PC-9 (cell line): ENCODE data around the gene SMAD1. TPM values are rescaled to one million over a fixed set of nuclear protein-coding genes. Genes with fewer than 3 reads are reported as not detected.

Experiments used
- BruUV-seq: library from RNA; stranded (reverse); fragments of 400-500 nt; replicated peaks from 2 replicates; lab custom pipeline; 2021; lab: Mats Ljungman, UMichigan
- CTCF ChIA-PET: fragments of 300-600 bp; sonication (Branson Sonifier 250); formaldehyde crosslinking; loops from one replicate; lab custom pipeline; 2022; ENCODE audit warnings: antibody characterized with exemption; lab: Charles Lee
- POLR2A ChIA-PET: fragments of 300-600 bp; sonication (Branson Sonifier 250); formaldehyde crosslinking; loops from one replicate; lab custom pipeline; 2022; ENCODE audit warnings: antibody characterized with exemption; ENCODE audit not compliant: unreplicated experiment; lab: Charles Lee
- DNase-seq, 2 experiments: peaks; one replicate each; pipeline versions ENCODE4 v3.0.0 to v3.0.0-alpha.2; 2015 to 2022; ENCODE audit warnings: mixed read lengths in 1 of 2
- H2AFZ ChIP-seq: fragments of 200-600 bp; sonication (generic); 2 replicates; pipeline ENCODE4 v1.8.1; 2017; ENCODE audit warnings: antibody characterized with exemption
- H3F3A ChIP-seq: fragments of 200-600 bp; sonication (generic); 2 replicates; pipeline ENCODE4 v1.8.1; 2017; ENCODE audit warnings: antibody characterized with exemption, mild to moderate bottlenecking, low read depth; ENCODE audit not compliant: insufficient read depth
- H3K27ac ChIP-seq: fragments of 200-600 bp; sonication (generic); 2 replicates; pipeline ENCODE4 v1.6.1; 2016; ENCODE audit warnings: mixed run types
- H3K27me3 ChIP-seq: fragments of 200-600 bp; sonication (generic); 2 replicates; pipeline ENCODE4 v1.6.1; 2016; ENCODE audit warnings: low read depth, mixed run types; ENCODE audit not compliant: insufficient read depth
- H3K36me3 ChIP-seq: fragments of 200-600 bp; sonication (generic); 2 replicates; pipeline ENCODE4 v1.6.1; 2016; ENCODE audit warnings: low read depth, mixed run types
- H3K4me1 ChIP-seq: fragments of 200-600 bp; sonication (generic); replicated peaks from 2 replicates; pipeline ENCODE4 v1.6.1; 2016; ENCODE audit warnings: mixed run types; ENCODE audit not compliant: insufficient read depth
- H3K4me2 ChIP-seq: fragments of 200-600 bp; sonication (generic); 2 replicates; pipeline ENCODE4 v1.6.1; 2017; ENCODE audit warnings: mixed run types
- H3K4me3 ChIP-seq: fragments of 200-600 bp; sonication (generic); 2 replicates; pipeline ENCODE4 v1.6.1; 2016; ENCODE audit warnings: mixed run types
- H3K79me2 ChIP-seq: fragments of 200-600 bp; sonication (generic); 2 replicates; pipeline ENCODE4 v1.6.1; 2017; ENCODE audit warnings: low read depth, mixed run types
- H3K9me2 ChIP-seq: fragments of 200-600 bp; sonication (generic); 2 replicates; pipeline ENCODE4 v1.8.1; 2017; ENCODE audit warnings: mild to moderate bottlenecking; ENCODE audit not compliant: insufficient read depth
- H3K9me3 ChIP-seq: fragments of 200-600 bp; sonication (generic); 2 replicates; pipeline ENCODE4 v1.8.1; 2016; ENCODE audit warnings: low read depth; ENCODE audit not compliant: insufficient read depth
- H4K20me1 ChIP-seq: fragments of 200-600 bp; sonication (generic); 2 replicates; pipeline ENCODE4 v1.8.1; 2017; ENCODE audit not compliant: insufficient read depth
- EZH2 ChIP-seq: fragments of 200-600 bp; sonication (generic); IDR thresholded peaks from 2 replicates; pipeline ENCODE4 v1.8.0; 2017; ENCODE audit warnings: antibody characterized with exemption, low read depth
- intact Hi-C: fragments of 100-400 bp; cut with micrococcal nuclease; formaldehyde crosslinking; loops from one replicate; pipeline ENCODE4 v1.10.0; 2022; ENCODE audit not compliant: unreplicated experiment
- total RNA-seq: library from RNA; stranded (reverse); gene quantifications from 2 replicates; pipeline ENCODE4 v1.2.3, GENCODE V29; 2021
- TF ChIP-seq, protein P1 (sequence below): fragments of 200-600 bp; sonication (generic); conservative IDR thresholded peaks from 2 replicates; pipeline ENCODE4 v1.6.1; 2017; ENCODE audit warnings: mixed run types, antibody characterized with exemption, mild to moderate bottlenecking, moderate library complexity

The SMAD1 gene
- total RNA-seq, 1 experiment from 2014 or later = 15.1 TPM

DNA sequence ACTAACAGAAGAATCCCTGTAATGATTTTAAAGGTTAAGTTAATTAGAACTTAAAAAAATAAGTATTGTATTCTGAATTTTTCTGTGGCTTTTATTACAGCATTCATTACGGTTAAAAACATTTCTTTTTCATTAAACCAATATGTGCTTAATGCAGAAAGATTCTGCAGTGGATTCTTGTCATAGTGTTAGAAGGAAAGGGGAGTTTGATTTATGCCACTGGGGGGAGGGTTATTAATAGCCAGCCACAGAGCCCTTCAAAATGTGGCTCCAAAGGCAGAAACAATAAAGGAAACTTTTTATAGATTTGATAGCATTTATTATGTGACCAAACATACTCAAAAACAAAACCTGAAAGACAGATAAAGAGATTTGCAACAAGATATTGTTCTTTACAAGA, 9.1 kb downstream of the SMAD1 start:
- Histone ChIP-seq H3K4me3 (no peak overlapping the region), H3F3A (no peaks in the 10 kb centered on the region), H3K27ac (no peak overlapping the region), H4K20me1 (no peaks in the 10 kb centered on the region), H3K79me2 (peaks cover 16% of the 10 kb centered on the region), H3K4me1 (no peaks in the 10 kb centered on the region), H3K27me3 (no peaks in the 10 kb centered on the region), H2AFZ (no peak overlapping the region), H3K9me2 (no peaks in the 10 kb centered on the region), H3K36me3 (no peaks in the 10 kb centered on the region), H3K4me2 (no peak overlapping the region), H3K9me3 (no peaks in the 10 kb centered on the region)
- TF ChIP-seq, protein P1, sequence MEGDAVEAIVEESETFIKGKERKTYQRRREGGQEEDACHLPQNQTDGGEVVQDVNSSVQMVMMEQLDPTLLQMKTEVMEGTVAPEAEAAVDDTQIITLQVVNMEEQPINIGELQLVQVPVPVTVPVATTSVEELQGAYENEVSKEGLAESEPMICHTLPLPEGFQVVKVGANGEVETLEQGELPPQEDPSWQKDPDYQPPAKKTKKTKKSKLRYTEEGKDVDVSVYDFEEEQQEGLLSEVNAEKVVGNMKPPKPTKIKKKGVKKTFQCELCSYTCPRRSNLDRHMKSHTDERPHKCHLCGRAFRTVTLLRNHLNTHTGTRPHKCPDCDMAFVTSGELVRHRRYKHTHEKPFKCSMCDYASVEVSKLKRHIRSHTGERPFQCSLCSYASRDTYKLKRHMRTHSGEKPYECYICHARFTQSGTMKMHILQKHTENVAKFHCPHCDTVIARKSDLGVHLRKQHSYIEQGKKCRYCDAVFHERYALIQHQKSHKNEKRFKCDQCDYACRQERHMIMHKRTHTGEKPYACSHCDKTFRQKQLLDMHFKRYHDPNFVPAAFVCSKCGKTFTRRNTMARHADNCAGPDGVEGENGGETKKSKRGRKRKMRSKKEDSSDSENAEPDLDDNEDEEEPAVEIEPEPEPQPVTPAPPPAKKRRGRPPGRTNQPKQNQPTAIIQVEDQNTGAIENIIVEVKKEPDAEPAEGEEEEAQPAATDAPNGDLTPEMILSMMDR = no peak
- no peak for TF ChIP-seq EZH2
- CTCF ChIA-PET = no interaction called here
- BruUV-seq = no TSS peak
- no peak for DNase-seq
- POLR2A ChIA-PET = no interaction called here
- intact Hi-C loops = no loop called here

- Histone ChIP-seq H4K20me1 (no peaks in the 10 kb centered on the region), H2AFZ (no peak overlapping the region), H3K4me2 (no peak overlapping the region), H3F3A (no peaks in the 10 kb centered on the region), H3K9me2 (no peaks in the 10 kb centered on the region), H3K9me3 (no peaks in the 10 kb centered on the region), H3K27me3 (no peaks in the 10 kb centered on the region), H3K4me1 (no peaks in the 10 kb centered on the region), H3K4me3 (no peak overlapping the region), H3K36me3 (no peaks in the 10 kb centered on the region), H3K79me2 (peaks cover 7% of the 10 kb centered on the region; the same call in 1 of the 2 replicates), H3K27ac (no peak overlapping the region)
- intact Hi-C loops = no loop called here
- DNase-seq = no peak
- no TSS peak for BruUV-seq
- ChIA-PET POLR2A (no interaction called here), CTCF (no interaction called here)
- TF ChIP-seq, protein P1 = no peak
- TF ChIP-seq EZH2 = no peak
These were observed 10.7 kb downstream of the SMAD1 start for GRCh38 chr4:145492376-145492775.

DNA sequence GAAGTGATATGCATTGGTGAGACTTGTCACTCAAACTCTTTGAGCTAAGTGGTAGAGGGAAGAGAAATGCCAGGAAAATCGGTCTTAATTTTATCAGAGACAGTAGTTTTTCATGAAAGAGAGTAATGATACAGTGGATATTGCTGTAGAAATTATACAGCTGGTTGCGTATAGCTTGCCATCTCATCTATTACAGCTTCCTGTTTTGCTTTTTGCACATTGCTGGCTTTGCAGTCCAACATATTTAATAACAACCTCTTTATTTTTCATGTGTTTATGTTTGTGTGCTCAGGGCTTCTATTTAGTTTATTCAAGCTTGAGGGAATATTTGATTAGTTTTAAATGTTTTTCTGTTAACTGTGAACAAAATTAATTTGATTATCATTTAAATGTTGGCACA, 11.5 kb downstream of the SMAD1 start:
- H3K4me3 ChIP-seq = no peak overlapping the region
- ChIA-PET POLR2A (interaction anchor here (0.8 kb wide), 1 partner anchor 72 kb away, joined by 7 read pairs; no protein-coding TSS in a partner anchor), CTCF (no interaction called here)
- H4K20me1 ChIP-seq = no peaks in the 10 kb centered on the region
- BruUV-seq = no TSS peak
- H3K79me2 ChIP-seq = peaks cover 7% of the 10 kb centered on the region; the same call in 1 of the 2 replicates
- no peaks in the 10 kb centered on the region for H3K36me3 ChIP-seq
- no peak for DNase-seq
- H3K27me3 ChIP-seq = no peaks in the 10 kb centered on the region
- H2AFZ ChIP-seq = no peak overlapping the region
- no peak overlapping the region for H3K27ac ChIP-seq
- H3K9me2 ChIP-seq = no peaks in the 10 kb centered on the region
- H3K4me1 ChIP-seq = no peaks in the 10 kb centered on the region
- H3K4me2 ChIP-seq = no peak overlapping the region
- no peaks in the 10 kb centered on the region for H3K9me3 ChIP-seq
- TF ChIP-seq, protein P1 = no peak
- TF ChIP-seq EZH2 = no peak
- intact Hi-C loops = no loop called here
- no peaks in the 10 kb centered on the region for H3F3A ChIP-seq
